GM12865 (cell line): ENCODE data around the gene RNASEH2A.

Experiments
- DNase-seq: peaks from one replicate; pipeline ENCODE4 v3.0.0; 2010; ENCODE audit warnings: low read depth
- H3K4me3 ChIP-seq: 2 replicates; pipeline ENCODE4 v1.5.1; 2011; ENCODE audit warnings: mild to moderate bottlenecking, low read depth, low read length, control low read depth
- TF ChIP-seq, protein P1 (sequence below): IDR thresholded peaks from 2 replicates; pipeline ENCODE4 v1.5.1; 2011; ENCODE audit warnings: low read length, control low read depth, low read depth, inconsistent platforms; ENCODE audit not compliant: insufficient read depth; ENCODE audit errors: missing control alignments

Gene RNASEH2A

DNA sequence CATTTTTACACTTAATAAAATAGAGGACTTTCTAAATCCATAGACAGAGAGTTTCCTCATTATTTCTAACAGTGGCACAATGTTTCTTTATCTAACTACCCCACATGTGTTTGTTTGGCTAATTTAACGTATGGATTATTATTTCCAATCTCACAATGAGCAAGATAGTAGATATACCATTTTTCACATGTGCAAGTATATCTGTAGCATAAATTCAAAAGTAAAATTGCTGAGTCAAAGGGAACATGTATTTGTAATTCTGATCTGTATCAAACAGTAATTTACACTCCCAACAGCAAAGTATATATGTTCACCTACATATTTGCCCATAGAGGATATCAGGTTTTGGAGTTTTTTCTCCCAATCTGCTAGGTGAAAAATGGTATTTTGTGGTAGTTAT lies 50.3 kb downstream of the RNASEH2A start:
- H3K4me3 ChIP-seq: no peak overlapping the region
- TF ChIP-seq, protein P1, sequence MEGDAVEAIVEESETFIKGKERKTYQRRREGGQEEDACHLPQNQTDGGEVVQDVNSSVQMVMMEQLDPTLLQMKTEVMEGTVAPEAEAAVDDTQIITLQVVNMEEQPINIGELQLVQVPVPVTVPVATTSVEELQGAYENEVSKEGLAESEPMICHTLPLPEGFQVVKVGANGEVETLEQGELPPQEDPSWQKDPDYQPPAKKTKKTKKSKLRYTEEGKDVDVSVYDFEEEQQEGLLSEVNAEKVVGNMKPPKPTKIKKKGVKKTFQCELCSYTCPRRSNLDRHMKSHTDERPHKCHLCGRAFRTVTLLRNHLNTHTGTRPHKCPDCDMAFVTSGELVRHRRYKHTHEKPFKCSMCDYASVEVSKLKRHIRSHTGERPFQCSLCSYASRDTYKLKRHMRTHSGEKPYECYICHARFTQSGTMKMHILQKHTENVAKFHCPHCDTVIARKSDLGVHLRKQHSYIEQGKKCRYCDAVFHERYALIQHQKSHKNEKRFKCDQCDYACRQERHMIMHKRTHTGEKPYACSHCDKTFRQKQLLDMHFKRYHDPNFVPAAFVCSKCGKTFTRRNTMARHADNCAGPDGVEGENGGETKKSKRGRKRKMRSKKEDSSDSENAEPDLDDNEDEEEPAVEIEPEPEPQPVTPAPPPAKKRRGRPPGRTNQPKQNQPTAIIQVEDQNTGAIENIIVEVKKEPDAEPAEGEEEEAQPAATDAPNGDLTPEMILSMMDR: no peak
- no peak for DNase-seq

DNA sequence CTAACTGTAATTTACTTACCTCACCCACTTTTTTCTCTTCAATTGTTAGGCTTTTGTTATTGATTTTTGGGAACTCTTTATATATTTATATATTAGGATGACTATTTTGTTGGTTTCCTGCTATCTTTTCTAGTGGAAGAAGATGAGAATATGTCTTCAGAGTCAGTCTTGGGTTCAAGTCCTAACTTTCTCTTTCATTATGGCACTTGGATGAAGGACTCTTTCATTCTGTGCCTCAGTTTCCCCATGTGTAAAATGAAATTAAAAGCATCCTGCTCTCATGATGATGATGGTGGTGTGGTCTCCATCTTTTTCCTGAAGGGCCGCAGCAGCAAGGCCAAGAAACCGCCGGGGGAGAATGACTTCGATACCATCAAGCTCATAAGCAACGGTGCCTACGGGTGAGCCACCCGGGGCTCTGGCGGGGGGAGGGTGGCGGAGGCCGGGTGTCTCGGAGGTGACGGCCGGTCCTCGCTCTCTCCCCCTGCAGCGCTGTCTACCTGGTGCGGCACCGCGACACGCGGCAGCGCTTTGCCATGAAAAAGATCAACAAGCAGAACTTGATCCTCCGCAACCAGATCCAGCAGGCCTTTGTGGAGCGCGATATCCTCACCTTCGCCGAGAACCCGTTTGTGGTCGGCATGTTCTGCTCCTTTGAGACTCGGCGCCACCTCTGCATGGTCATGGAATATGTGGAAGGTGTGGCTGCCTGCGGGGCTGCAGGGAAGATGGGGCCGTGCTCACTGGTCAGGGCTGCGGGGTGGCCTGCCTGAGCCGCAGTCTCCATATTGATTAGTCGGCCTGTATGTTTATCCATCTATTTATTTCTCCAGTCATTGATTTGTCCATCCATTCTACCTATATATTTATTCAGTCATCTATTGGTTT lies 51.9 kb downstream of the RNASEH2A start:
- H3K4me3 ChIP-seq: no peak overlapping the region
- TF ChIP-seq, protein P1: no peak
- DNase-seq: no peak

DNA sequence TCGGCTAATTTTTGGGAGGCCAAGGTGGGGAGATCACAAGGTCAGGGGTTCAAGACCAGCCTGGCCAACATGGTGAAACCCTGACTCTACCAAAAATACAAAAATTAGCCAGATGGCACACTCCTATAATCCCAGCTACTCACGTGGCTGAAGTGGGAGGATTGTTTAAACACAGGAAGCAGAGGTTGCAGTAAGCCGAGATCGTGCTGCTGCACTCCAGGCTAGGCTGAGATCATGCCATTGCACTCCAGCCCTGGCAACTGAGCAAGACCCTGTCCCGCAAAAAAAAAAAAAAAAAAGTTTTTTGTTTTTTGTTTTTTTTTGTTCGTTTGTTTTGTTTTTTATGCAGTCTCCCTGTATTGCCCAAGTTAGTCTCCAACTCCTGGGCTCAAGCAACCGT lies 53.2 kb downstream of the RNASEH2A start:
- TF ChIP-seq, protein P1: no peak
- H3K4me3 ChIP-seq: no peak overlapping the region
- no peak for DNase-seq
